ENCODE measurements around the gene KCNE3.

Gene KCNE3

GRCh38 chr11:74466916-74467885 lies at the start of gene KCNE3:
Gene KCNE3 (minus strand): TSS chr11:74467549. CDS start chr11:74457563, 9,986 bp downstream.
- DNase-seq (ENCODE audit: low spot score) = no peak

- no peak for DNase-seq (ENCODE audit: low spot score)
Measured at GRCh38 chr11:74507582-74507981, 40.2 kb upstream of the KCNE3 start.

- DNase-seq (ENCODE audit: low spot score) = no peak
Measured at GRCh38 chr11:74506823-74507222, 39.5 kb upstream of the KCNE3 start.

- DNase-seq (ENCODE audit: low spot score) = no peak
Measured at GRCh38 chr11:74505911-74506310, 38.6 kb upstream of the KCNE3 start.

- no peak for DNase-seq (ENCODE audit: low spot score)
Measured at GRCh38 chr11:74504100-74504691, 36.8 kb upstream of the KCNE3 start.

GRCh38 chr11:74494916-74495315 lies 27.6 kb upstream of the KCNE3 start:
- DNase-seq (ENCODE audit: low spot score) = no peak

GRCh38 chr11:74493791-74494630 lies 26.7 kb upstream of the KCNE3 start:
- DNase-seq (ENCODE audit: low spot score) = no peak

- peak; percentile 89 for DNase-seq (ENCODE audit: low spot score)
Measured at GRCh38 chr11:74492974-74493790, 25.8 kb upstream of the KCNE3 start, which contains the start of gene LIPT2. Gene LIPT2 (minus strand): TSS chr11:74493724. CDS start chr11:74493703, 21 bp downstream.

- DNase-seq (ENCODE audit: low spot score) = no peak
Measured at GRCh38 chr11:74492084-74492483, 24.7 kb upstream of the KCNE3 start.

GRCh38 chr11:74490941-74491340 lies 23.6 kb upstream of the KCNE3 start:
- DNase-seq (ENCODE audit: low spot score) = no peak

- no peak for DNase-seq (ENCODE audit: low spot score)
Measured at GRCh38 chr11:74487875-74488274, 20.5 kb upstream of the KCNE3 start.

- DNase-seq (ENCODE audit: low spot score) = no peak
Measured at GRCh38 chr11:74485868-74486267, 18.5 kb upstream of the KCNE3 start.

GRCh38 chr11:74480688-74481417 lies 13.5 kb upstream of the KCNE3 start:
- DNase-seq (ENCODE audit: low spot score) = no peak

GRCh38 chr11:74479732-74480123 lies 12.4 kb upstream of the KCNE3 start:
- no peak for DNase-seq (ENCODE audit: low spot score)

- DNase-seq (ENCODE audit: low spot score) = no peak
Measured at GRCh38 chr11:74478877-74479731, 11.8 kb upstream of the KCNE3 start.

- no peak for DNase-seq (ENCODE audit: low spot score)
Measured at GRCh38 chr11:74476536-74476935, 9.2 kb upstream of the KCNE3 start.

GRCh38 chr11:74474316-74474715 lies 7.0 kb upstream of the KCNE3 start:
- no peak for DNase-seq (ENCODE audit: low spot score)

- no peak for DNase-seq (ENCODE audit: low spot score)
Measured at GRCh38 chr11:74473382-74474173, 6.2 kb upstream of the KCNE3 start.

All from hematopoietic multipotent progenitor cell treated with erythropoietin and hydrocortisone succinate and interleukin-3 and kit ligand, for 17 days (in vitro differentiated cells).